WTC11 (cell line): ENCODE results near the gene PIGS. TPM values are rescaled to one million over a fixed set of nuclear protein-coding genes. Genes with fewer than 3 reads are reported as not detected.

Source experiments
- ATAC-seq: fragments of 200-7000 bp; cut with Tn5 transposase; 2 replicates; pipeline ENCODE4 v1.10.0; 2021; ENCODE audit warnings: mild to moderate bottlenecking, moderate library complexity
- CTCF ChIA-PET: fragments of 300-600 bp; sonication (Branson Sonifier 250); formaldehyde crosslinking; loops from one replicate; lab custom pipeline; 2021; ENCODE audit warnings: antibody characterized with exemption; lab: Charles Lee
- POLR2A ChIA-PET: fragments of 350-600 bp; sonication (Branson Sonifier 250); formaldehyde crosslinking; loops from one replicate; lab custom pipeline; 2021; ENCODE audit warnings: antibody characterized with exemption; lab: Charles Lee
- DNase-seq: peaks from one replicate; pipeline ENCODE4 v3.0.0; 2021; ENCODE audit warnings: low spot score
- H3K27ac Mint-ChIP-seq: 2 replicates; pipeline ENCODE4 v1.8.0; 2021; ENCODE audit warnings: mixed read lengths
- H3K27me3 Mint-ChIP-seq: 2 replicates; pipeline ENCODE4 v1.8.0; 2021; ENCODE audit warnings: low read depth, mild to moderate bottlenecking, moderate library complexity, mixed read lengths
- H3K36me3 Mint-ChIP-seq: 2 replicates; pipeline ENCODE4 v1.8.0; 2021; ENCODE audit warnings: mixed read lengths
- H3K4me1 Mint-ChIP-seq: 2 replicates; pipeline ENCODE4 v1.8.0; 2022; ENCODE audit warnings: mixed read lengths
- H3K4me3 Mint-ChIP-seq: 2 replicates; pipeline ENCODE4 v1.8.0; 2021; ENCODE audit warnings: mild to moderate bottlenecking, moderate library complexity, mixed read lengths
- H3K9me3 Mint-ChIP-seq: 2 replicates; pipeline ENCODE4 v1.8.0; 2021; ENCODE audit warnings: mixed read lengths
- ELF4 ChIP-seq: sonication (generic); formaldehyde crosslinking; IDR thresholded peaks from 2 replicates; pipeline ENCODE4 v1.8.1; 2022; ENCODE audit warnings: low read depth, mild to moderate bottlenecking, moderate library complexity, missing genetic modification reagents
- FOXJ3 ChIP-seq: sonication (generic); formaldehyde crosslinking; IDR thresholded peaks from 2 replicates; pipeline ENCODE4 v1.9.0; 2021; ENCODE audit warnings: missing genetic modification reagents, mild to moderate bottlenecking, borderline replicate concordance
- FOXP1 ChIP-seq: sonication (generic); formaldehyde crosslinking; IDR thresholded peaks from 2 replicates; pipeline ENCODE4 v1.8.0; 2022; ENCODE audit warnings: missing genetic modification reagents, mild to moderate bottlenecking, moderate library complexity, borderline replicate concordance
- GTF2I ChIP-seq: fragments of 250-450 bp; sonication (Bioruptor Pico); conservative IDR thresholded peaks from 2 replicates; pipeline ENCODE4 v1.4.0; 2021; ENCODE audit warnings: mild to moderate bottlenecking
- IRF2 ChIP-seq: sonication (generic); formaldehyde crosslinking; IDR thresholded peaks from 2 replicates; pipeline ENCODE4 v1.8.0; 2022; ENCODE audit warnings: low read depth, missing genetic modification reagents, borderline replicate concordance
- NFE2L1 ChIP-seq: sonication (generic); formaldehyde crosslinking; IDR thresholded peaks from 2 replicates; pipeline ENCODE4 v1.8.1; 2023; ENCODE audit warnings: missing genetic modification reagents
- NFYB ChIP-seq: sonication (generic); formaldehyde crosslinking; conservative IDR thresholded peaks from 2 replicates; pipeline ENCODE4 v1.8.0; 2022; ENCODE audit warnings: low read depth, missing genetic modification reagents
- NR1H2 ChIP-seq: sonication (generic); formaldehyde crosslinking; IDR thresholded peaks from 2 replicates; pipeline ENCODE4 v1.9.0; 2021; ENCODE audit warnings: mild to moderate bottlenecking, moderate library complexity, missing genetic modification reagents
- SP1 ChIP-seq: sonication (generic); formaldehyde crosslinking; conservative IDR thresholded peaks from 2 replicates; pipeline ENCODE4 v1.8.1; 2022; ENCODE audit warnings: missing genetic modification reagents
- TP53 ChIP-seq: sonication (generic); formaldehyde crosslinking; IDR thresholded peaks from 2 replicates; pipeline ENCODE4 v1.8.1; 2023; ENCODE audit warnings: mild to moderate bottlenecking, missing genetic modification reagents
- ZNF671 ChIP-seq: fragments of 250-450 bp; sonication (Bioruptor Pico); IDR thresholded peaks from 2 replicates; pipeline ENCODE4 v1.8.0; 2021; ENCODE audit warnings: mild to moderate bottlenecking
- total RNA-seq: library from RNA; stranded (reverse); gene quantifications from 3 replicates; pipeline ENCODE4 v1.2.3, GENCODE V29; 2021
- TF ChIP-seq, protein P1 (sequence below): sonication (generic); formaldehyde crosslinking; IDR thresholded peaks from 2 replicates; pipeline ENCODE4 v1.8.0; 2022; ENCODE audit warnings: mild to moderate bottlenecking, missing genetic modification reagents
- TF ChIP-seq, protein P2 (sequence below): sonication (generic); formaldehyde crosslinking; IDR thresholded peaks from 2 replicates; pipeline ENCODE4 v1.8.1; 2022; ENCODE audit warnings: missing genetic modification reagents, borderline replicate concordance
- TF ChIP-seq, protein P3 (sequence below): fragments of 250-450 bp; sonication (Bioruptor Pico); IDR thresholded peaks from 2 replicates; pipeline ENCODE4 v1.9.0; 2021; ENCODE audit warnings: mild to moderate bottlenecking, borderline replicate concordance
- TF ChIP-seq, protein P4 (sequence below): sonication (generic); formaldehyde crosslinking; IDR thresholded peaks from 2 replicates; pipeline ENCODE4 v1.8.1; 2023; ENCODE audit warnings: mild to moderate bottlenecking, missing genetic modification reagents, moderate library complexity
- TF ChIP-seq, protein P5 (sequence below): sonication (generic); formaldehyde crosslinking; IDR thresholded peaks from 2 replicates; pipeline ENCODE4 v1.8.1; 2023; ENCODE audit warnings: mild to moderate bottlenecking, moderate library complexity, missing genetic modification reagents
- TF ChIP-seq, protein P6 (sequence below): sonication (generic); formaldehyde crosslinking; IDR thresholded peaks from 2 replicates; pipeline ENCODE4 v1.8.0; 2022; ENCODE audit warnings: mild to moderate bottlenecking, missing genetic modification reagents
- TF ChIP-seq, protein P7 (sequence below): sonication (generic); formaldehyde crosslinking; IDR thresholded peaks from 2 replicates; pipeline ENCODE4 v1.8.1; 2023; ENCODE audit warnings: mild to moderate bottlenecking, missing genetic modification reagents, borderline replicate concordance

Gene PIGS
- total RNA-seq, 1 experiment from 2014 or later, result 50.6 TPM

DNA sequence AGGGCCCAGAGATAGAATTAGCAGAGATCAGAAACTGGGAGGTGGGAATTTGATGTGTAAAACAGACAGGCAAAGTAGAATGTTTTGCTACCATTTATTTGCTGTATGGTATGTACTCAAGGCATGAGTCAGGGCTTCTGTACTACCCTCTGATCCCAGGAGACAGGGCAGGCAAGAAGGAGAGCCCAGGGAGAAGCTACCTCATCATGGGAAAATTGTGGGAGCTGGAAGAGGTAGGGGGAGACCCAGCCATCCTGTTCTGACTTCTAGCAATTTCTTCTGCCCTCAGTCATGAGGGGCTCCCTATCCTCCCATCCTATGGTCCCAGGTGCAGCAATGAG is 1.7 kb upstream of the PIGS start:
- Mint-ChIP-seq H3K27ac (no peak overlapping the region), H3K36me3 (peaks cover 24% of the 10 kb centered on the region), H3K27me3 (peaks cover 3% of the 10 kb centered on the region; the same call in 1 of the 2 replicates), H3K4me1 (peaks cover 28% of the 10 kb centered on the region), H3K9me3 (no peaks in the 10 kb centered on the region), H3K4me3 (no peak overlapping the region)
- CTCF ChIA-PET, result no interaction called here
- TF ChIP-seq, protein P1, sequence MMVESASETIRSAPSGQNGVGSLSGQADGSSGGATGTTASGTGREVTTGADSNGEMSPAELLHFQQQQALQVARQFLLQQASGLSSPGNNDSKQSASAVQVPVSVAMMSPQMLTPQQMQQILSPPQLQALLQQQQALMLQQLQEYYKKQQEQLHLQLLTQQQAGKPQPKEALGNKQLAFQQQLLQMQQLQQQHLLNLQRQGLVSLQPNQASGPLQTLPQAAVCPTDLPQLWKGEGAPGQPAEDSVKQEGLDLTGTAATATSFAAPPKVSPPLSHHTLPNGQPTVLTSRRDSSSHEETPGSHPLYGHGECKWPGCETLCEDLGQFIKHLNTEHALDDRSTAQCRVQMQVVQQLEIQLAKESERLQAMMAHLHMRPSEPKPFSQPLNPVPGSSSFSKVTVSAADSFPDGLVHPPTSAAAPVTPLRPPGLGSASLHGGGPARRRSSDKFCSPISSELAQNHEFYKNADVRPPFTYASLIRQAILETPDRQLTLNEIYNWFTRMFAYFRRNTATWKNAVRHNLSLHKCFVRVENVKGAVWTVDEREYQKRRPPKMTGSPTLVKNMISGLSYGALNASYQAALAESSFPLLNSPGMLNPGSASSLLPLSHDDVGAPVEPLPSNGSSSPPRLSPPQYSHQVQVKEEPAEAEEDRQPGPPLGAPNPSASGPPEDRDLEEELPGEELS (CRISPR knock-in tag), result no peak
- TF ChIP-seq, protein P2, sequence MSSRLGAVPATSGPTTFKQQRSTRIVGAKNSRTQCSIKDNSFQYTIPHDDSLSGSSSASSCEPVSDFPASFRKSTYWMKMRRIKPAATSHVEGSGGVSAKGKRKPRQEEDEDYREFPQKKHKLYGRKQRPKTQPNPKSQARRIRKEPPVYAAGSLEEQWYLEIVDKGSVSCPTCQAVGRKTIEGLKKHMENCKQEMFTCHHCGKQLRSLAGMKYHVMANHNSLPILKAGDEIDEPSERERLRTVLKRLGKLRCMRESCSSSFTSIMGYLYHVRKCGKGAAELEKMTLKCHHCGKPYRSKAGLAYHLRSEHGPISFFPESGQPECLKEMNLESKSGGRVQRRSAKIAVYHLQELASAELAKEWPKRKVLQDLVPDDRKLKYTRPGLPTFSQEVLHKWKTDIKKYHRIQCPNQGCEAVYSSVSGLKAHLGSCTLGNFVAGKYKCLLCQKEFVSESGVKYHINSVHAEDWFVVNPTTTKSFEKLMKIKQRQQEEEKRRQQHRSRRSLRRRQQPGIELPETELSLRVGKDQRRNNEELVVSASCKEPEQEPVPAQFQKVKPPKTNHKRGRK, result no peak
- TF ChIP-seq NR1H2 (CRISPR knock-in tag), result no peak
- POLR2A ChIA-PET, result no interaction called here
- DNase-seq, result no peak
- no peak for ATAC-seq

DNA sequence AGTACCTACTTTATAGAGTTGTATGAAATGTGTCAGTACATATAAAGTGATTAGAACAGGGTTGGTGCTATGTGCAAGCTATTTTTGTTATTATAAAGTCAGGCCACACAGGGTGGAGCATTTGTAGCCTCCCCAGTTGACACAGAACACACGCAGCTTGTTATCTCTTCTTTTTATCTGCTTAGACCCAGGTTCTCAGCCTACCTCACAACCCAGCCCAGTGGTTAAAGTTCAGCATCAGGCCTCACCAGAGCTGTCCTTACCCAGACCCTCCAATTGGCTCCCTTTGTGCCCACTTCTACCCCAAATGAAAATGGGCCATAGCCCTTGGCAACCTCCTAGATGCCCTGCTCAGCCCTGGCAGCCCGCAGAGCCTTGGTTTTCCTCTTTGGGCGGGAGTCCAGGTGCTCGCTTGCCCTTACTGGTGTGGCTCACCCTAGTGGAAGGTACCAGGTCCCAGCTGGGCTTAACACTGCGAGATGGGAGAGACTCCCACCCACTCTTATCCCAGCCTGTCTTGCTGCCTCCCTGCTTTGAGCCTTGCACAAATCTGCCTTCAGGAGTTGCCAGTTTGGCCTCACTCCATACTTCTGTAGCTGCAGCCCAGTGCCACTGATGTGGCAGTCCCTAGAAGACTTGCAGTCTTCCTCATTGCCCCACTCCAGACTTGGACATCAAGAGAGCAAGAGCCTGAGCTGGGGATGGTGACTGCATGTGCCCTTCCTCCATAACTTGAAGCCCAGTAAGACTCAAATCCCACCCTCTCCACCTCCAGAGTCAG is 1.1 kb upstream of the PIGS start:
- peaks cover 3% of the 10 kb centered on the region; the same call in 1 of the 2 replicates for H3K27me3 Mint-ChIP-seq
- no peaks in the 10 kb centered on the region for H3K9me3 Mint-ChIP-seq
- POLR2A ChIA-PET, result interaction anchor here (1.6 kb wide), 1 partner anchor 139 kb away, joined by 8 read pairs; the partner anchor contains the start of gene PROCA1
- H3K4me3 Mint-ChIP-seq, result peak overlapping the region; percentile 91
- no peak for ATAC-seq
- H3K36me3 Mint-ChIP-seq, result peaks cover 28% of the 10 kb centered on the region
- DNase-seq, result no peak
- CTCF ChIA-PET, result interaction anchor here (2.1 to 4.9 kb wide), 2 partner anchors 25 to 89 kb away, joined by 5 to 26 read pairs; partner anchors contain the start of genes SDF2 and SUPT6H
- H3K4me1 Mint-ChIP-seq, result peaks cover 26% of the 10 kb centered on the region
- no peak overlapping the region for H3K27ac Mint-ChIP-seq
- TF ChIP-seq, protein P3, sequence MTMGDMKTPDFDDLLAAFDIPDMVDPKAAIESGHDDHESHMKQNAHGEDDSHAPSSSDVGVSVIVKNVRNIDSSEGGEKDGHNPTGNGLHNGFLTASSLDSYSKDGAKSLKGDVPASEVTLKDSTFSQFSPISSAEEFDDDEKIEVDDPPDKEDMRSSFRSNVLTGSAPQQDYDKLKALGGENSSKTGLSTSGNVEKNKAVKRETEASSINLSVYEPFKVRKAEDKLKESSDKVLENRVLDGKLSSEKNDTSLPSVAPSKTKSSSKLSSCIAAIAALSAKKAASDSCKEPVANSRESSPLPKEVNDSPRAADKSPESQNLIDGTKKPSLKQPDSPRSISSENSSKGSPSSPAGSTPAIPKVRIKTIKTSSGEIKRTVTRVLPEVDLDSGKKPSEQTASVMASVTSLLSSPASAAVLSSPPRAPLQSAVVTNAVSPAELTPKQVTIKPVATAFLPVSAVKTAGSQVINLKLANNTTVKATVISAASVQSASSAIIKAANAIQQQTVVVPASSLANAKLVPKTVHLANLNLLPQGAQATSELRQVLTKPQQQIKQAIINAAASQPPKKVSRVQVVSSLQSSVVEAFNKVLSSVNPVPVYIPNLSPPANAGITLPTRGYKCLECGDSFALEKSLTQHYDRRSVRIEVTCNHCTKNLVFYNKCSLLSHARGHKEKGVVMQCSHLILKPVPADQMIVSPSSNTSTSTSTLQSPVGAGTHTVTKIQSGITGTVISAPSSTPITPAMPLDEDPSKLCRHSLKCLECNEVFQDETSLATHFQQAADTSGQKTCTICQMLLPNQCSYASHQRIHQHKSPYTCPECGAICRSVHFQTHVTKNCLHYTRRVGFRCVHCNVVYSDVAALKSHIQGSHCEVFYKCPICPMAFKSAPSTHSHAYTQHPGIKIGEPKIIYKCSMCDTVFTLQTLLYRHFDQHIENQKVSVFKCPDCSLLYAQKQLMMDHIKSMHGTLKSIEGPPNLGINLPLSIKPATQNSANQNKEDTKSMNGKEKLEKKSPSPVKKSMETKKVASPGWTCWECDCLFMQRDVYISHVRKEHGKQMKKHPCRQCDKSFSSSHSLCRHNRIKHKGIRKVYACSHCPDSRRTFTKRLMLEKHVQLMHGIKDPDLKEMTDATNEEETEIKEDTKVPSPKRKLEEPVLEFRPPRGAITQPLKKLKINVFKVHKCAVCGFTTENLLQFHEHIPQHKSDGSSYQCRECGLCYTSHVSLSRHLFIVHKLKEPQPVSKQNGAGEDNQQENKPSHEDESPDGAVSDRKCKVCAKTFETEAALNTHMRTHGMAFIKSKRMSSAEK (CRISPR knock-in tag), result no peak
- TF ChIP-seq, protein P4, sequence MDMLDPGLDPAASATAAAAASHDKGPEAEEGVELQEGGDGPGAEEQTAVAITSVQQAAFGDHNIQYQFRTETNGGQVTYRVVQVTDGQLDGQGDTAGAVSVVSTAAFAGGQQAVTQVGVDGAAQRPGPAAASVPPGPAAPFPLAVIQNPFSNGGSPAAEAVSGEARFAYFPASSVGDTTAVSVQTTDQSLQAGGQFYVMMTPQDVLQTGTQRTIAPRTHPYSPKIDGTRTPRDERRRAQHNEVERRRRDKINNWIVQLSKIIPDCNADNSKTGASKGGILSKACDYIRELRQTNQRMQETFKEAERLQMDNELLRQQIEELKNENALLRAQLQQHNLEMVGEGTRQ (CRISPR knock-in tag), result no peak
- TF ChIP-seq NFE2L1 (CRISPR knock-in tag) (no peak), FOXP1 (no peak), FOXJ3 (CRISPR knock-in tag) (no peak), TP53 (CRISPR knock-in tag) (no peak), GTF2I (no peak), NFYB (CRISPR knock-in tag) (no peak), IRF2 (CRISPR knock-in tag) (no peak), NR1H2 (CRISPR knock-in tag) (no peak), SP1 (CRISPR knock-in tag) (no peak), ZNF671 (CRISPR knock-in tag) (no peak), ELF4 (CRISPR knock-in tag) (no peak)
- TF ChIP-seq, protein P5, sequence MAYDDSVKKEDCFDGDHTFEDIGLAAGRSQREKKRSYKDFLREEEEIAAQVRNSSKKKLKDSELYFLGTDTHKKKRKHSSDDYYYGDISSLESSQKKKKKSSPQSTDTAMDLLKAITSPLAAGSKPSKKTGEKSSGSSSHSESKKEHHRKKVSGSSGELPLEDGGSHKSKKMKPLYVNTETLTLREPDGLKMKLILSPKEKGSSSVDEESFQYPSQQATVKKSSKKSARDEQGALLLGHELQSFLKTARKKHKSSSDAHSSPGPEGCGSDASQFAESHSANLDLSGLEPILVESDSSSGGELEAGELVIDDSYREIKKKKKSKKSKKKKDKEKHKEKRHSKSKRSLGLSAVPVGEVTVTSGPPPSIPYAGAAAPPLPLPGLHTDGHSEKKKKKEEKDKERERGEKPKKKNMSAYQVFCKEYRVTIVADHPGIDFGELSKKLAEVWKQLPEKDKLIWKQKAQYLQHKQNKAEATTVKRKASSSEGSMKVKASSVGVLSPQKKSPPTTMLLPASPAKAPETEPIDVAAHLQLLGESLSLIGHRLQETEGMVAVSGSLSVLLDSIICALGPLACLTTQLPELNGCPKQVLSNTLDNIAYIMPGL (CRISPR knock-in tag), result no peak
- TF ChIP-seq, protein P6, sequence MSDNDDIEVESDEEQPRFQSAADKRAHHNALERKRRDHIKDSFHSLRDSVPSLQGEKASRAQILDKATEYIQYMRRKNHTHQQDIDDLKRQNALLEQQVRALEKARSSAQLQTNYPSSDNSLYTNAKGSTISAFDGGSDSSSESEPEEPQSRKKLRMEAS, result no peak
- TF ChIP-seq, protein P7, sequence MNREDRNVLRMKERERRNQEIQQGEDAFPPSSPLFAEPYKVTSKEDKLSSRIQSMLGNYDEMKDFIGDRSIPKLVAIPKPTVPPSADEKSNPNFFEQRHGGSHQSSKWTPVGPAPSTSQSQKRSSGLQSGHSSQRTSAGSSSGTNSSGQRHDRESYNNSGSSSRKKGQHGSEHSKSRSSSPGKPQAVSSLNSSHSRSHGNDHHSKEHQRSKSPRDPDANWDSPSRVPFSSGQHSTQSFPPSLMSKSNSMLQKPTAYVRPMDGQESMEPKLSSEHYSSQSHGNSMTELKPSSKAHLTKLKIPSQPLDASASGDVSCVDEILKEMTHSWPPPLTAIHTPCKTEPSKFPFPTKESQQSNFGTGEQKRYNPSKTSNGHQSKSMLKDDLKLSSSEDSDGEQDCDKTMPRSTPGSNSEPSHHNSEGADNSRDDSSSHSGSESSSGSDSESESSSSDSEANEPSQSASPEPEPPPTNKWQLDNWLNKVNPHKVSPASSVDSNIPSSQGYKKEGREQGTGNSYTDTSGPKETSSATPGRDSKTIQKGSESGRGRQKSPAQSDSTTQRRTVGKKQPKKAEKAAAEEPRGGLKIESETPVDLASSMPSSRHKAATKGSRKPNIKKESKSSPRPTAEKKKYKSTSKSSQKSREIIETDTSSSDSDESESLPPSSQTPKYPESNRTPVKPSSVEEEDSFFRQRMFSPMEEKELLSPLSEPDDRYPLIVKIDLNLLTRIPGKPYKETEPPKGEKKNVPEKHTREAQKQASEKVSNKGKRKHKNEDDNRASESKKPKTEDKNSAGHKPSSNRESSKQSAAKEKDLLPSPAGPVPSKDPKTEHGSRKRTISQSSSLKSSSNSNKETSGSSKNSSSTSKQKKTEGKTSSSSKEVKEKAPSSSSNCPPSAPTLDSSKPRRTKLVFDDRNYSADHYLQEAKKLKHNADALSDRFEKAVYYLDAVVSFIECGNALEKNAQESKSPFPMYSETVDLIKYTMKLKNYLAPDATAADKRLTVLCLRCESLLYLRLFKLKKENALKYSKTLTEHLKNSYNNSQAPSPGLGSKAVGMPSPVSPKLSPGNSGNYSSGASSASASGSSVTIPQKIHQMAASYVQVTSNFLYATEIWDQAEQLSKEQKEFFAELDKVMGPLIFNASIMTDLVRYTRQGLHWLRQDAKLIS (CRISPR knock-in tag), result no peak
